ENCODE data around the gene FAM210A.

Gene FAM210A

GRCh38 chr18:13643261-13643751 is 83.1 kb downstream of the FAM210A start:
- no peak overlapping the region for H3K4me3 Mint-ChIP-seq
- peaks cover 3% of the 10 kb centered on the region for H3K36me3 Mint-ChIP-seq (ENCODE audit: low read depth)
- no peak overlapping the region for H3K27ac Mint-ChIP-seq
- H3K9me3 Mint-ChIP-seq = no peaks in the 10 kb centered on the region
- H3K4me1 Mint-ChIP-seq (ENCODE audit: low read depth) = no peaks in the 10 kb centered on the region
- H3K27me3 Mint-ChIP-seq (ENCODE audit: low read depth) = no peaks in the 10 kb centered on the region

GRCh38 chr18:13642440-13642827 is 83.9 kb downstream of the FAM210A start:
- H3K27ac Mint-ChIP-seq = no peak overlapping the region
- H3K4me3 Mint-ChIP-seq = no peak overlapping the region
- no peaks in the 10 kb centered on the region for H3K4me1 Mint-ChIP-seq (ENCODE audit: low read depth)
- peaks cover 3% of the 10 kb centered on the region for H3K36me3 Mint-ChIP-seq (ENCODE audit: low read depth)
- H3K9me3 Mint-ChIP-seq = no peaks in the 10 kb centered on the region
- H3K27me3 Mint-ChIP-seq (ENCODE audit: low read depth) = no peaks in the 10 kb centered on the region

GRCh38 chr18:13641551-13642439 is 84.6 kb downstream of the FAM210A start:
- Mint-ChIP-seq H3K4me1 (ENCODE audit: low read depth) (no peaks in the 10 kb centered on the region), H3K27me3 (ENCODE audit: low read depth) (no peaks in the 10 kb centered on the region), H3K36me3 (ENCODE audit: low read depth) (peaks cover 3% of the 10 kb centered on the region), H3K27ac (no peak overlapping the region), H3K9me3 (no peaks in the 10 kb centered on the region), H3K4me3 (no peak overlapping the region)

GRCh38 chr18:13640266-13640860 is 86.0 kb downstream of the FAM210A start:
- Mint-ChIP-seq H3K27me3 (ENCODE audit: low read depth) (no peaks in the 10 kb centered on the region), H3K4me3 (no peak overlapping the region), H3K36me3 (ENCODE audit: low read depth) (peaks cover 3% of the 10 kb centered on the region), H3K9me3 (no peaks in the 10 kb centered on the region), H3K27ac (no peak overlapping the region), H3K4me1 (ENCODE audit: low read depth) (no peaks in the 10 kb centered on the region)

- Mint-ChIP-seq H3K36me3 (ENCODE audit: low read depth) (no peaks in the 10 kb centered on the region), H3K4me1 (ENCODE audit: low read depth) (no peaks in the 10 kb centered on the region), H3K27me3 (ENCODE audit: low read depth) (no peaks in the 10 kb centered on the region), H3K27ac (no peak overlapping the region), H3K4me3 (no peak overlapping the region), H3K9me3 (no peaks in the 10 kb centered on the region)
Measured at GRCh38 chr18:13638719-13639595, 87.4 kb downstream of the FAM210A start.

GRCh38 chr18:13635046-13635445 is 91.3 kb downstream of the FAM210A start:
- Mint-ChIP-seq H3K4me3 (no peak overlapping the region), H3K27ac (no peak overlapping the region), H3K27me3 (ENCODE audit: low read depth) (no peaks in the 10 kb centered on the region), H3K9me3 (peaks cover 2% of the 10 kb centered on the region), H3K4me1 (ENCODE audit: low read depth) (peaks cover 3% of the 10 kb centered on the region), H3K36me3 (ENCODE audit: low read depth) (no peaks in the 10 kb centered on the region)

GRCh38 chr18:13633700-13634099 is 92.7 kb downstream of the FAM210A start:
- Mint-ChIP-seq H3K4me3 (no peak overlapping the region), H3K4me1 (ENCODE audit: low read depth) (peaks cover 6% of the 10 kb centered on the region), H3K27me3 (ENCODE audit: low read depth) (no peaks in the 10 kb centered on the region), H3K27ac (no peak overlapping the region), H3K9me3 (peaks cover 2% of the 10 kb centered on the region), H3K36me3 (ENCODE audit: low read depth) (no peaks in the 10 kb centered on the region)

GRCh38 chr18:13630716-13631268 is 95.6 kb downstream of the FAM210A start:
- Mint-ChIP-seq H3K4me1 (ENCODE audit: low read depth) (peaks cover 6% of the 10 kb centered on the region), H3K36me3 (ENCODE audit: low read depth) (no peaks in the 10 kb centered on the region), H3K27me3 (ENCODE audit: low read depth) (no peaks in the 10 kb centered on the region), H3K9me3 (peaks cover 2% of the 10 kb centered on the region), H3K4me3 (no peak overlapping the region), H3K27ac (no peak overlapping the region)

- H3K4me3 Mint-ChIP-seq = no peak overlapping the region
- H3K36me3 Mint-ChIP-seq (ENCODE audit: low read depth) = no peaks in the 10 kb centered on the region
- H3K9me3 Mint-ChIP-seq = peaks cover 2% of the 10 kb centered on the region
- peak overlapping the region; percentile 10 for H3K27ac Mint-ChIP-seq
- peaks cover 8% of the 10 kb centered on the region for H3K4me1 Mint-ChIP-seq (ENCODE audit: low read depth)
- no peaks in the 10 kb centered on the region for H3K27me3 Mint-ChIP-seq (ENCODE audit: low read depth)
Measured at GRCh38 chr18:13629841-13630715, 96.3 kb downstream of the FAM210A start.

GRCh38 chr18:13628211-13628610 is 98.1 kb downstream of the FAM210A start:
- Mint-ChIP-seq H3K9me3 (peaks cover 2% of the 10 kb centered on the region), H3K4me3 (no peak overlapping the region), H3K36me3 (ENCODE audit: low read depth) (no peaks in the 10 kb centered on the region), H3K27ac (no peak overlapping the region), H3K27me3 (ENCODE audit: low read depth) (no peaks in the 10 kb centered on the region), H3K4me1 (ENCODE audit: low read depth) (peaks cover 9% of the 10 kb centered on the region)

GRCh38 chr18:13627639-13628038 is 98.7 kb downstream of the FAM210A start:
- peaks cover 9% of the 10 kb centered on the region for H3K4me1 Mint-ChIP-seq (ENCODE audit: low read depth)
- no peaks in the 10 kb centered on the region for H3K36me3 Mint-ChIP-seq (ENCODE audit: low read depth)
- no peaks in the 10 kb centered on the region for H3K27me3 Mint-ChIP-seq (ENCODE audit: low read depth)
- no peak overlapping the region for H3K4me3 Mint-ChIP-seq
- H3K9me3 Mint-ChIP-seq = peaks cover 2% of the 10 kb centered on the region
- H3K27ac Mint-ChIP-seq = no peak overlapping the region

- H3K4me1 Mint-ChIP-seq (ENCODE audit: low read depth) = peaks cover 9% of the 10 kb centered on the region
- H3K9me3 Mint-ChIP-seq = no peaks in the 10 kb centered on the region
- no peak overlapping the region for H3K4me3 Mint-ChIP-seq
- H3K27ac Mint-ChIP-seq = no peak overlapping the region
- no peaks in the 10 kb centered on the region for H3K36me3 Mint-ChIP-seq (ENCODE audit: low read depth)
- H3K27me3 Mint-ChIP-seq (ENCODE audit: low read depth) = no peaks in the 10 kb centered on the region
Measured at GRCh38 chr18:13626544-13626908, 99.8 kb downstream of the FAM210A start.

- Mint-ChIP-seq H3K36me3 (ENCODE audit: low read depth) (no peaks in the 10 kb centered on the region), H3K4me1 (ENCODE audit: low read depth) (peaks cover 9% of the 10 kb centered on the region), H3K27ac (no peak overlapping the region), H3K9me3 (no peaks in the 10 kb centered on the region), H3K4me3 (no peak overlapping the region), H3K27me3 (ENCODE audit: low read depth) (no peaks in the 10 kb centered on the region)
Measured at GRCh38 chr18:13625843-13626543, 100.4 kb downstream of the FAM210A start.

Measured in T-helper 1 cell treated with Interleukin-12 subunit alpha and Interleukin-12 subunit beta and Interleukin-4 antibody, amounts not matched to agents 30 μg/mL and 1 μg/mL, for 36 hours (primary cell).